ENCODE results near the gene TTC7B.

The TTC7B gene

GRCh38 chr14:90815572-90815821, 733 bp downstream of the TTC7B start:
- no peak for TF ChIP-seq CTCF (IDR thresholded peaks at IDR 0.05; ENCODE audit: unreplicated experiment in 3 of 3)
- H3K4me1 Mint-ChIP-seq = peaks cover 34% of the 10 kb centered on the region
- no peaks in the 10 kb centered on the region for H3K36me3 Mint-ChIP-seq (ENCODE audit: low read depth)
- no peaks in the 10 kb centered on the region for H3K9me3 Mint-ChIP-seq
- H3K27me3 Mint-ChIP-seq (ENCODE audit: low read depth) = no peaks in the 10 kb centered on the region
- peak overlapping the region; percentile 13 to 45 (median 42) for H3K27ac Mint-ChIP-seq
- H3K4me3 Mint-ChIP-seq = peak overlapping the region; percentile 89 to 92 (median 90)

- peak overlapping the region; percentile 89 to 92 (median 90) for H3K4me3 Mint-ChIP-seq
- H3K9me3 Mint-ChIP-seq = no peaks in the 10 kb centered on the region
- TF ChIP-seq CTCF (IDR thresholded peaks at IDR 0.05; ENCODE audit: unreplicated experiment in 3 of 3) = no peak
- peak overlapping the region; percentile 13 to 45 (median 42) for H3K27ac Mint-ChIP-seq
- no peaks in the 10 kb centered on the region for H3K36me3 Mint-ChIP-seq (ENCODE audit: low read depth)
- peaks cover 39% of the 10 kb centered on the region for H3K4me1 Mint-ChIP-seq
- no peaks in the 10 kb centered on the region for H3K27me3 Mint-ChIP-seq (ENCODE audit: low read depth)
Observed at GRCh38 chr14:90814806-90815571, 1.2 kb downstream of the TTC7B start.

GRCh38 chr14:90813442-90813841, 2.8 kb downstream of the TTC7B start:
- no peak for TF ChIP-seq CTCF (IDR thresholded peaks at IDR 0.05; ENCODE audit: unreplicated experiment in 3 of 3)
- Mint-ChIP-seq H3K36me3 (ENCODE audit: low read depth) (no peaks in the 10 kb centered on the region), H3K27ac (peak overlapping the region in 1 of 3 experiments; percentile 24), H3K27me3 (ENCODE audit: low read depth) (no peaks in the 10 kb centered on the region), H3K4me3 (peak overlapping the region; percentile 69 to 92 (median 90)), H3K9me3 (no peaks in the 10 kb centered on the region), H3K4me1 (peaks cover 46% of the 10 kb centered on the region)

GRCh38 chr14:90812109-90812508, 4.1 kb downstream of the TTC7B start:
- no peak for TF ChIP-seq CTCF (IDR thresholded peaks at IDR 0.05; ENCODE audit: unreplicated experiment in 3 of 3)
- Mint-ChIP-seq H3K4me1 (peaks cover 57% of the 10 kb centered on the region), H3K27ac (no peak overlapping the region), H3K27me3 (ENCODE audit: low read depth) (no peaks in the 10 kb centered on the region), H3K9me3 (no peaks in the 10 kb centered on the region), H3K36me3 (ENCODE audit: low read depth) (no peaks in the 10 kb centered on the region), H3K4me3 (no peak overlapping the region)

GRCh38 chr14:90811641-90812040, 4.6 kb downstream of the TTC7B start:
- Mint-ChIP-seq H3K27ac (no peak overlapping the region), H3K4me1 (peaks cover 57% of the 10 kb centered on the region), H3K4me3 (peak overlapping the region in 1 of 3 experiments; percentile 10), H3K9me3 (no peaks in the 10 kb centered on the region), H3K27me3 (ENCODE audit: low read depth) (no peaks in the 10 kb centered on the region), H3K36me3 (ENCODE audit: low read depth) (no peaks in the 10 kb centered on the region)
- TF ChIP-seq CTCF (IDR thresholded peaks at IDR 0.05; ENCODE audit: unreplicated experiment in 3 of 3) = no peak

- TF ChIP-seq CTCF (IDR thresholded peaks at IDR 0.05; ENCODE audit: unreplicated experiment in 3 of 3) = no peak
- Mint-ChIP-seq H3K27ac (peak overlapping the region in 2 of 3 experiments; percentile 6 to 30), H3K36me3 (ENCODE audit: low read depth) (no peaks in the 10 kb centered on the region), H3K9me3 (no peaks in the 10 kb centered on the region), H3K4me1 (peaks cover 63% of the 10 kb centered on the region), H3K4me3 (peak overlapping the region in 2 of 3 experiments; percentile 32 to 66), H3K27me3 (ENCODE audit: low read depth) (no peaks in the 10 kb centered on the region)
Observed at GRCh38 chr14:90810806-90811205, 5.4 kb downstream of the TTC7B start.

Measured in nephron (organoid).